HG02938 (cell line): ENCODE data around the gene HAS3.
"Not testable (repeated sequence)": the region's sequence is repeated elsewhere in the genome, so short reads cannot be mapped to it uniquely, and the experiment has no call there.

Source experiments
- ATAC-seq: cut with Tn5 transposase; IDR thresholded peaks from one replicate; pipeline ENCODE4 v1.9.1; 2021; ENCODE audit warnings: mild to moderate bottlenecking, moderate library complexity; ENCODE audit not compliant: unreplicated experiment

HAS3 gene, protein sequence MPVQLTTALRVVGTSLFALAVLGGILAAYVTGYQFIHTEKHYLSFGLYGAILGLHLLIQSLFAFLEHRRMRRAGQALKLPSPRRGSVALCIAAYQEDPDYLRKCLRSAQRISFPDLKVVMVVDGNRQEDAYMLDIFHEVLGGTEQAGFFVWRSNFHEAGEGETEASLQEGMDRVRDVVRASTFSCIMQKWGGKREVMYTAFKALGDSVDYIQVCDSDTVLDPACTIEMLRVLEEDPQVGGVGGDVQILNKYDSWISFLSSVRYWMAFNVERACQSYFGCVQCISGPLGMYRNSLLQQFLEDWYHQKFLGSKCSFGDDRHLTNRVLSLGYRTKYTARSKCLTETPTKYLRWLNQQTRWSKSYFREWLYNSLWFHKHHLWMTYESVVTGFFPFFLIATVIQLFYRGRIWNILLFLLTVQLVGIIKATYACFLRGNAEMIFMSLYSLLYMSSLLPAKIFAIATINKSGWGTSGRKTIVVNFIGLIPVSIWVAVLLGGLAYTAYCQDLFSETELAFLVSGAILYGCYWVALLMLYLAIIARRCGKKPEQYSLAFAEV

DNA sequence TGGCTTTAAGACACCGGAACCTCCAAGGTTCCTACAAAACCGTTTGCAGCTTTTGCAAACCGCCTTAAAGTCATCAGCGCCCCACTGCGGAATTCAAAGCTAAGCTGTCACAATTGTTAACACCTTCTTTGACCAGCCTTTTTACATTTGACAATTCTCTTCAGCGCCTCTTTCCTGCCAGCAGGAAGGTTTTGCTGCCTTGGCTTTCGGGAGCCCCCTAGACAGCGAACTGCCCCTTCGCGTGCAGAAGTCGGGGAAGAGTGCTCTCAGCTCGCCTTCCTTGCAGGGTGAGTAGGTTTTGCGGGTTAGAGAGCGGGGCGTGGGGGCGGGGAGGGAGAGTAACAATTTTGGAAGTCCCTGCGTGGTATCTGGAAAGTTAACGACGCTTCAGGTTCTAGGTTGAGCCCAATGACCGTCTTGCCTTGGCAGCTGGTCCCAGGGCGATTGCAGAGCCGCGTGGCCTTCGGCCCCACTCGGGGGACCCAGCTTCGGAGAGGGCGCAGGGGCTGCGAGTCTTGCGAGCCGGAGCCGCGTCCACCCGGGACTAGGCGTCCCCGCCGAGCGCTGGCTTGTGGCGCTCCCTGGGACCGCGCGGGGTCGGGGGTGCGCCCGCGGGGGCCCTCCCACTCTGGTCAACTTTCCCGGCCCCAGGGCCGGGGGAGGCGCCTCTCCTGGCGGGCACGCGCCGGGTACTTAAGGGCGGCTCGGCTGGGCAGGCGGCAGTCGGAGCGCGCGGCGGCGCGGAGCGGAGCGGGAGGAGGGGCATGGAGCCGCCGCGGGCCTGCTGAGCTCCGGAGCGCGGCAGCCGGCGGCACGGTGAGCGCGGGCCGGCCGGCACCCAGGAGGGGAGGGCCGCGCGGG is at the start of gene HAS3:
Gene HAS3, plus strand, starts transcription at position 153 of the 861 bp plus-strand sequence. CDS start 3,743 bp downstream, outside the sequence.
- no peak for ATAC-seq

DNA sequence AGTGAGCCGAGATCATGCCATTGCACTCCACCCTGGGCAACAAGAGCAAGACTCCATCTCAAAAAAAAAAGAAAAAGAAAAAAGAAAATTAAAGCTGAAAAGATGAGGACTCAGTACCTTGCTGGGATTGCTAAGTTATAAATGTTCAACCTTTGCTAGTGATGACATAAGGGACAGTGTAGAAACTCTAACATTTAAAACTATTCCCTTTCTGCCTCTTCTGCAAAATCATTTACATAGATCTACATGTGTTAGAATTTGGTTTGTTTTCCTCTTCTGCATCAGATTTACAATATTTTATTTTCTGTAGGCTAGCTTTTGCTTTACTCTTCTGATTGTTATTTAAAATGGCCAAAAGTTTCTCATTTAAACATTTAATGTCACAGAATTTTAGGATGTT is 49.5 kb upstream of the HAS3 start:
- no peak for ATAC-seq

DNA sequence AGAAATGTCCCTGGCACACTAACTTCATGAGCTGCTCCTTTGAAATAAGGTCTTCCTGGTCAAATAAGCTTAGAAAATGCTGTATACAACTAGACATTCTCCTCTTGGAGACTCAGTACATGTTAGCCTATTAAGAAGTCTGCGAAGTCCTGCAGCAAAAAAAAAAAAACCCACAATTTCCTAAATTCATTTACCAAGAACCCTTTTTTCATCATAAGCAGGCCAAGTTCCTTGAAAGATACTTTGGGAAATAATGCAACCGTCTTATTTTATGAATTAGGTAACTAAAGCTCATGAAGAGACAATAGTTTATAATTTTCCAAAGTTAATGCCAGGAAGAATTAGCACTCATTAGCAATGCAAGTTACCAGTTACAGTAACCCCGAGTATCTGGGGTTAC is 49.0 kb upstream of the HAS3 start:
- no peak for ATAC-seq

DNA sequence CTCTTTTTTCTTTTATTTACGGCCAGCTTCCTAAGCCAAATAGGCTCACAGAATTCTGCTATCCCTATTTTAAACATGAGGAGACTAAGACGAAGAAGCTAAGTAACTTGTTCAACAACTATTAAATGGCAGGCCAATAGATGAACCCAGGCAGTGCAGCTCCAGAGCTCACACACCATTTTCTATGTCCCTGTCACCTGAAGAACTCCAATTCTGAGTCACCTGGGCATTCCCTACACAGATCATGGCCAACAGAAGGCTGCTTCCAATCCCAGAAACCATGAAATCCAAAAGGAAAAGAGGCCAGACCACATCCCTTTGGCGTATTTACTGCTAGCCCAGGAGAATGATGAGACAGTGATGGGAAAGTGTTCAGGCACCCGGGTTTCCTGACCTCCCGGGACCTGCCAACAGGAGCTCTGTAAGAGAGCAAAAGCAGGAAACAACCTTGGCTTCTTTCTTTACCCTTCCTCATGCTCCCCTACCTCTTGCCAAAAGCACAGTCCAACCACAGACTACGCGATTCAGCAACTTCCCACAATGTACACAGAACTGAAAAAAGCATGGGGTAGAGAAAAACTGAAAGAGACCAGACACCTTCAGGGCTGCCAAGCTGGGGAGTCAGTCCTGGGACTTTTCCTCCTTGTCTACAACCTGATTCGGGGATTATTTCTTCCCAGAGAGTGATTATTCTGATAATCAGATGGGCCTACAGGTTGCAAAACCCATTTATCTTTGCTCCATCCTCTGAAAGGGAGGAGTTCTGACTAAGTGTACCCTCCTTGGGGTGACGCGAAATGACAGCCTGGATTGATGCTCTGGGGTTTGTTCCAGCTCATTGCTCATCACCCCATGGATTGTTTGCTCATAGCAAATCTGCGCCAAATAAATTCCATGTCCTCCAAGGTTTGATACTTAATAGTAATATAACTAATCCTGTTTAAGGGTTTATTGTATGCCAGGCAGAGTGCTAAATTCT is 47.8 kb upstream of the HAS3 start:
- no peak for ATAC-seq

DNA sequence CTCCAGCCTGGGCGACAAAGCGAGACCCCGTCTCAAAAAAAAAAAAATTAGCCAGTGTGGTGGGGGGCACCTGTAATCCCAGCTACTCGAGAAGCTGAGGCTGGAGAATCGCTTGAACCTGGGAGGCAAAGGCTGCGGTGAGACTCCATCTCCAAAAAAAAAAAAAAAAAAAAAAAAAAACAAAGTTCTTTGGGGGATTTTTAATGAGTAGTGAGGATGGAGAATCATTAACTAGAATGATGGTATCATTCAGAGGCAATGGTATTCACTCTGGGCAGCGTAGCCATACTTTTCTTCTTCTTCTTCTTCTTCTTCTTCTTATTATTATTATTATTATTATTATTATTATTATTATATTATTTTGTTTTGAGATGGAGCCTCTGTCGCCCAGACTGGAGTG is 42.0 kb upstream of the HAS3 start:
- ATAC-seq = not testable (repeated sequence)

DNA sequence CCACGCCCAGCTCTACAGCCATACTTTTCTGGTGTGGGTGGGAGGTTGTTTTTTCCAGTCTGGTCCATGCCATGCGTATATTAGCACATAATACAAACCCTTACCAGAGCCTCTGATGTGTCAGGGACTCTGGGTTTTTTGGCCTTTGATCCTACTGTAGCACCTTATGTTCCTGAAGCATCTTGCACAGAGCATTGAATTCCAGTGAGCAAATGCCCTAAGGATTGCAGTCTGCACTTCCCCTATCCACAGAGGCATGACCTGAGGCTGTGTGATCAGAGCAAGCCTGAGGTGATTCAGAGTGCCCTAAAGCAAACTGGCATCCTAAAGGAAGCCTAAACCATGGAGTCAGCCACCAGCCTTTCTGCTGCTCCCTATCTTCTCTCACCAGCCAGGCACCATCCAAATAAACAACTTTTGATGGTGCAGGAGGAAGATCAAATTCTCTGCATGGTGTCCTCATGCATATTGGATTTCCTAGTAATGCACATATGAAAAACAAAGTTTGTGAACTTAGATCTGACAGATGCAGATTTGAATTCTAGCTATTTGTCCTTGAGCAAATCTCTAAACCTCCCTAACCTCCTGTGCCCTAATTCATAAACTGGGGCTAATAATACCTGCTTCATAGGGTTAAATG is 41.2 kb upstream of the HAS3 start:
- no peak for ATAC-seq

DNA sequence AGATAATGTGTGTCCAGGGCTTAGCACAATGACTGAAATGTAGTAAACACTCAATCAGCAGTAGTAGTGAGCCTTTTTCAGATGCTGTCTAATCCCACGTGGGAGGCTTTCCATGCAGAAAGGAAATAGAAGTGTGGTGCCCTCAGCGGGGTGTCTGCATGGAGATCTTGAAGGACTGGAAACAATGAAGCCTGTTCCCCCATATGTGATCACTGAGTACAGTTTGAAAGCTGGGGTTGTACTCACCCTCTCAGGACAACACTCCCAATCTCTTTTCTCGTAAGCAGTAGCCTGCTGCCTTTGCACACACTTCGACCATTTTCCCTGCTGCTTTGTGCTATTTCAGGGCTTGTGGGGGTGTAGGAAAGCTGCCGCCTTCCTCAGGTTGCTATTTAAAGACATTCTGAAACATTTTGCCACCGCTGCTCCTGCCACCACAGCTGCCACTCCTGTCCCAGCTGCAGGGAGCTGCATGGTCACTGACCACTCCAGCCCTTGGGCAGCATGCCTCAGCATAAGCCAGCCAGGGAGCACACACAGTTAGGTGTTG is 40.6 kb upstream of the HAS3 start:
- ATAC-seq = no peak

DNA sequence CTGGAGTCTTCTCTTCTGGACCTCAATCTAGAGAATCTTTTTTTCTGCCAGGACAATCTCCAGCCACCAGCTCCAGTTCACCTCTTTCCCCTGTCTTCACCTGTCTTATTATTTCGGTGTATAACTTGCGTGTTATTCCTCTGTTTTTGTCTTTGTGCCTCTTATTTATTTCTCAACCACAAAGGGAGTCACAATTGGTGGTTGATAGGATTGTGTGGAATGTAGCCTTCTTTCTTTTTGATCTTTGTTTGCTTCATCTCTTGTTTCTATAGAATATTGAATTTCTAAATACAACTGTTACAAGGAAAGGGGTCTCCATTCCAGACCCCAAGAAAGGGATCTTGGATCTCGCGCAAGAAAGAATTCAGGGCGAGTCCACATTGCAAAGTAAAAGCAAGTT is 35.9 kb upstream of the HAS3 start:
- no peak for ATAC-seq

DNA sequence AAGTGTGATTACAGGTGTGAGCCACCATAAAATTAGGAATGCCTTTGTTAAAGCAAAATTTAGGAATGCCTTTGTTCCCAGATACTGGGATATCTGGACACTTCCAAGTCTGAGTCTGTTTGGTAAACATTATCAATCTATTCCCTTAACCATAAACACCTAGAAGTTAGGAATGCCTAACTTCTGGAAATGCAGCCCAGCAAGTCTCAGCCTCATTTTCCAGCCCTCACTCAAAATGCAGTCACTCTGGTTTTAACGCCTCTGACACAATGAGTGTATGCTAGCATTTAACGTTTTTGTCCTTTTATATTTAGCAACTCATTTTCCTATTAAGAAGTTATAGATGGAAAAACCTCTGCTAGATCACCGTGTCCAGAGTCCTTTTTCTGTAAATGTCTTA is 34.4 kb upstream of the HAS3 start:
- no peak for ATAC-seq

DNA sequence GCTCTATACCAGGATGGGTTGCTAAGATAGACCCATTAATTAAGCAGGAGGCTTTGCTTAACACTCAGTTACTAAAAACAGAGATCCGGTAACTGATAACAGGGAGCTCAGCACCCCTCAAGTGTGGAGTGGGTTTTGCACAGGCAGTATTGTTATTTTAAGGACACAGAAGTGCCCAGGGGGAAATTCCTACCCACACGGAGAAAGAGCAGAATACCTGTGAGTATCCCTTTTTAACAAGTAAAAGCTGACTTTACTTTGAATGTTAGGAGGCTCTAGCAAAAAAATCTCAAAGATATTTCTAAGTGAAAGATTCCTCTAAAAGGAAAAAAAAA is 32.8 kb upstream of the HAS3 start:
- no peak for ATAC-seq

DNA sequence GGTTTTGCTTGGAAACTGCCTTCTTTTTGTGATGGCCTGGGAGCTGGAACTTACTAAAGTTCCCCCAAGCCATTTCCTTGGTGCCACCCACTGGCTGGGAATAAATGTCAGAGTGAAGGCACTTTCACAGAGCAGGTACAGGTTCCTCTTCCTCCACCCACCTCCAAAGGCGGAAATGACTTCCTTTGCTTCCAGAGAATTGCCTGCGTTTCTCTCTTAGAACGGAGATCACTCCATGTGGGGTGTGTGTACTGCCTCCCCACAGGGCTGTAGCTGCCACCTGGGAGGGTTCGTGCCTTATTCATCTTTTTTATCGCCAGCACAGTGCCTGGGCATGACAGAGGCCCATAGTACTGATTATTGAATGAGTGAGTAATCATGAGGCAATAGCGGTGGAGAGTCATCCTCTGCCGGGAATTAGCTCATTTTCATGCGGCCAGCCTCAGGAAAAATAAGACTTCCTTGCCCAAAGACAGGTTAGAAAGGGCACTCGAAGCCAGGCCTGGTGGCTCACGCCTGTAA is 32.2 kb upstream of the HAS3 start:
- no peak for ATAC-seq

DNA sequence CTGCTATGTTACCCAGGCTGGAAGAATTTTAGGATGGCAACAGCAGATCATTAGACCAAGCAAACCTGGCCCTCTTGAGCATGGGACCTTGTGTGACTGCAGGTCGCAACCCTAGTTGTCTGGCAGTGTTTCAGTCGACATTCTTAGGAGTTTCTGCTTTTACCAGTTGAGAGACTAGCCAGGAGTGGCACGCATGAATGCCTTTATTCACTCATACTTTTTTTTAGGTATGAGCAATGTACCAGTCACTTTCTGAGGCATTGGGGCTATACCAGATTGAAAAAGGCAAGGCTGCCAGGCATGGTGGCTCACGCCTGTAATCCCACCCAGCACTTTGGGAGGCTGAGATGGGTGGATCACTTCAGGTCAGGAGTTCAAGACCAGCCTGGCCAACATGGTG is 28.2 kb upstream of the HAS3 start:
- no peak for ATAC-seq

DNA sequence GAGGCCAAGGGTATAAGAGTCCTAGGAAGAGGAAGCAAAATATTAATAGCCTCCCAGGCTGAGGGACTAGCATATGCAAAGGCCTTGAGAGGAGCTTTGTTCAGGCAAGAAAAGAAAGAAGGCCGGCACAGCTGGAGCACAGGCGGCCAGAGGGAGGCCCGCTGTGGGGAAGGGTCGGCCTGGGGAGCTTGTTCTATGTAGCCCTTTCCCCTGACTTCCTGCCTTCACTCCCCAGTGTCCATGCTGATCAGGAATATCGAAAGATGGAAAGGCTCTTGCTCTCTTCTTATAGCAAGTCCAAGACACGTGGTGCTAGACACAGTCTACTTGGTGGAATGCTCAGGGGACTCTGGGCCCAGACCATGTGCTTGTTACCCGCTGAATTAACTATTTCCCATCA is 27.4 kb upstream of the HAS3 start:
- ATAC-seq = no peak

DNA sequence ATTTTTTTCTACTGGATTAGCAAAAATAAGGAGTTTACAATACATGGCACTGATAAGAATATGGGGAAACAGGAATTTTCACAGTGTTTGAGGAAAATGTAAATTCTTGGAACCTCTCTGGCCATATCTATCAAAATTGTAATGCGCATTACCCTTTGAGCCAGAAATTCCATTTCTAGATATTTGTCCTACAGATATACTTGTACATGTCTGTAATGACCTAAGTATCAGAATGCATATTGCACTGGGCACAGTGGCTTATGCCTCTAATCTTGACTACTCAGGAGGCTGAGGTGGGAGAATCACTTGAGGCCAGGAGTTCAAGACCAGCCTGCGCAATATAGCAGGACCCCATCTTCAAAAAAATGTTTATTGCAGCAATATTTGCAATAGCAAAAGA is 25.8 kb upstream of the HAS3 start:
- no peak for ATAC-seq

DNA sequence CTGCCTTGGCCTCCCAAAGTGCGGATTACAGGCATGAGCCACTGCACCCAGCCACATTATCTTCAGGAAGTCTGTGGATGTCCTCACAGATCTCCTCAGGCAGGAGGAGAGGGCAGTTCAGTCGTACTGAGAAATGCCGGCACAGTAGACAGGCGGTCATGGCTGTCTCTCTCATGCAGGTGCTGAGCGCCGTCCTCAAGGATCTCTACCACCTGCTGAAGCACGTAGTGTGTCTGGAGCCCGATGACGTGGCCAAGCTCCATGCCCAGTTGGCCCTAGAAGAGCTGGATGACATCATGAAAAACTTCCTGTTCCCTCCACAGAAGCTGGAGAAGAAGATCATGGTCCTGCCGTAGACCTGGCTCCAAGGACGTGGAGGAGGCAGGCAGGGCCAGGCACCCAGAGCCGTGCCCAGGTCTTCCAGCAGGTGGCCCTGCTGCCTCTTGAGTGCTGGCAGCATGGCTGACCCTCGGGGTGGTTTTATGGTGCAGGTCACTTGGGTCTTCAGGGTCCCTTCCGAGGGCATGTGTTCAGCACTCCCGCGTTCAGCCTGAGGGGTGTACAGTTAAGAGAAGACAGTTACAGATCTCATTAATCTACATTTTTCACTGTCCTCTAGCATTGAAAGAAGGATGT is 22.0 kb upstream of the HAS3 start:
- ATAC-seq = no peak

DNA sequence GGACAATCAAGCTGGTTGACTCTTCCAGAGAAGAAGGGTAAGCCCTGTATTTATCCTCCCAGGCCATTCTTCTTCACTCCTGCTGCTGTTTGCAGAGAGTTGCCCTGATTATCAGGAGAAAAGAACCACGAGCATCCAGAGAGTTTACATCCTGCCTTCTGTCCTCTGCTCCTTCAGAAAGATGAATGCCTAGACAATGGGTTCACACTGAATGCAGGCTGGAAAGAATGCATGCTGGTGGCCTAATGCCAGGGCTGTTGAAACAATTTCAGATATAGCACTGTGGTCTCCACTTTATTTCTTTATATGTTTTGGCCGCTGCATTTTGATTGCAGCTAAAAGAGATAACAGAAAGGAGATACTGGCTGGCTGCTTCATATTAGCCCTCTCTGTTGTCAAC is 21.2 kb upstream of the HAS3 start:
- ATAC-seq = no peak

DNA sequence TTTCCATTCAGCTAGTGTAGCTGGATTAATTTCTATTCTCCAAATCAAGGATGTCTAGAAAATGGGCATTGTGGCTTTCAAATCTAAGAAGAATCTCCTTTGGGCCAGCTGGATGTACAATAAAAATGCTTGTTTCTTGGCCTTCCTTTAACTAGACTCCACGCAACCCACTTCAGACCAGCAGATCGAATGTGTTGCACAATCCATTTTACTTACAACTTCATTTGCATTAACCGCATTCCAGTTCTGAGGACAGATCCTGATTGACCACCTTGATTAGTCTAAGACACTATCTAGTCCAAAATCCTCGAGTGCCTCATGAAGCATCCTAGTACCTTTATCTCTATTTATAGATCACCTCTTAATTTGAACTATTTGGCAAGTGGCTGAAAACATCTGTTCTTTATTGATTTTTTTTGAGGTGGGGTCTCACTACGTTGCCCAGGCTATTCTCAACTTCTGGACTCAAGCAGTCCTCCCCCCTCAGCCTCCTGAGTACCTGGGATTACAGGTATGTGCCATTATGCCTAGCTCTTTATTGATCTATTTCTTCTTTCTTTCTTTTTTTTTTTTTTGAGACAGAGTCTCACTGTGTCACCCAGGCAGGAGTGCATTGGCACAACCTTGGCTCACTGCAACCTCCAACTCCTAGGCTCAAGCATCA is 20.3 kb upstream of the HAS3 start:
- ATAC-seq = no peak

DNA sequence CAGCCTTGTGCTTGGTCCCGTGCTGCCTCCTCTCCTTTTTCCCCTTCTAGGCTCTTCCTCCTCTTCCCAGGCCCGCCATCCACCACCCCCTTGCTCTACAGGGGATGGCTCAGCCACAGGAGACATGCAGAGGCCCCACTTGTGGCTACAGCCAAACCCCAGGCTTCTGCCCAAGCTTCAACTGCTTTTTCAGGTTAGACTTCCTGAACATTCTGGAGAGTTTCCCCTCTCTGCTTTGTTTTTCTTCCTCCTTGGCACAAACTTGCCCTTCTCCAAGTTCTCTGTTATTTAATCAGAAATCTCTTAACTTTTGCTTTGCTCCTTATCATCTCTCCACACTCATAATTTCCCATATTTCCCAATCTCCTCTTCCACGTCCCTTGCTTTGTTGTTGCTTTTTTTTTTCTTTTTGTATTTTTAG is 18.3 kb upstream of the HAS3 start:
- no peak for ATAC-seq

DNA sequence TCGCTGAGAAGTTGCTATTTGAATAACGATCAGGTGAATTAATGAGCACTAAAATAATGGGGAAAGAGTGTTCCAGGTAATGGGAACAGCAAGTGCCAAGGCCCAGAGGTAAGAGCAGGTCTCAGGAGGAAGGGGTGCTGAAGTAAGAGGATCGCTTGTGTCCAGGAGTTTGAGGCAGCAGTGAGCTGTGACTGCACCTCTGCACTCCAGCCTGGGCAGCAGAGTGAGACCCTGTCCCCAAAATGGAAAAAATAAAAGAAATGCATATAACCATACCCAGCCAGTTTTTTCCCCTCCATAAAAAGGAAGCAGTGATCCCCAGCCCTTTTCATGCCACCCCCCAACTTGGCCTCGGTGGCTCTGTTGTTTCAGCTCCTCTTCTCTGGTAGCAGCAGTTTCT is 16.8 kb upstream of the HAS3 start:
- ATAC-seq = no peak
